Globus pallidus (tissue), 1 donor: ENCODE results near the gene PRH1.

Experiments used
- DNase-seq: peaks from one replicate; pipeline ENCODE4 v3.0.0-alpha.2; 2015; ENCODE audit warnings: low spot score

PRH1 gene

GRCh38 chr12:10884086-10884725 lies at the start of gene PRH1:
Gene PRH1, minus strand, starts transcription at chr12:10884255. Its CDS starts 38 bp downstream, at chr12:10884217.
- DNase-seq, result no peak

GRCh38 chr12:10928746-10929286 lies 44.8 kb upstream of the PRH1 start, which contains the start of gene PRH2:
Gene PRH2, plus strand, starts transcription at chr12:10929236. Its CDS starts 38 bp downstream, at chr12:10929274.
- no peak for DNase-seq

- no peak for DNase-seq
Measured at GRCh38 chr12:10926269-10926668, 42.2 kb upstream of the PRH1 start.

- no peak for DNase-seq
Measured at GRCh38 chr12:10919809-10920208, 35.8 kb upstream of the PRH1 start.

GRCh38 chr12:10910380-10910779 lies 26.3 kb upstream of the PRH1 start:
- no peak for DNase-seq

- no peak for DNase-seq
Measured at GRCh38 chr12:10909462-10909861, 25.4 kb upstream of the PRH1 start, which contains the start of gene TAS2R13. Gene TAS2R13, minus strand, starts transcription at chr12:10909562. Its CDS starts 264 bp downstream, at chr12:10909298.

GRCh38 chr12:10904686-10905085 lies 20.6 kb upstream of the PRH1 start:
- DNase-seq, result no peak

GRCh38 chr12:10901427-10901826 lies 17.4 kb upstream of the PRH1 start:
- no peak for DNase-seq

GRCh38 chr12:10900972-10901371 lies 16.9 kb upstream of the PRH1 start:
- DNase-seq, result no peak

GRCh38 chr12:10900530-10900929 lies 16.5 kb upstream of the PRH1 start:
- DNase-seq, result no peak

GRCh38 chr12:10896854-10897253 lies 12.8 kb upstream of the PRH1 start:
- DNase-seq, result no peak

- DNase-seq, result no peak
Measured at GRCh38 chr12:10891937-10892336, 7.9 kb upstream of the PRH1 start.

- DNase-seq, result no peak
Measured at GRCh38 chr12:10889226-10889625, 5.2 kb upstream of the PRH1 start.

- no peak for DNase-seq
Measured at GRCh38 chr12:10873378-10873777, 10.7 kb downstream of the PRH1 start.

- DNase-seq, result no peak
Measured at GRCh38 chr12:10867381-10867780, 16.7 kb downstream of the PRH1 start.

- no peak for DNase-seq
Measured at GRCh38 chr12:10863512-10864218, 20.4 kb downstream of the PRH1 start.

- DNase-seq, result no peak
Measured at GRCh38 chr12:10861366-10861765, 22.7 kb downstream of the PRH1 start.

GRCh38 chr12:10855807-10856206 lies 28.2 kb downstream of the PRH1 start:
- DNase-seq, result no peak

GRCh38 chr12:10853776-10854175 lies 30.3 kb downstream of the PRH1 start:
- no peak for DNase-seq

- no peak for DNase-seq
Measured at GRCh38 chr12:10851243-10851858, 32.7 kb downstream of the PRH1 start.

- no peak for DNase-seq
Measured at GRCh38 chr12:10849425-10849878, 34.6 kb downstream of the PRH1 start, which contains the start of gene PRR4. Gene PRR4, minus strand, starts transcription at chr12:10849475. Its CDS starts 38 bp downstream, at chr12:10849437.

GRCh38 chr12:10847744-10848143 lies 36.3 kb downstream of the PRH1 start:
- DNase-seq, result no peak

GRCh38 chr12:10842862-10843261 lies 41.2 kb downstream of the PRH1 start:
- DNase-seq, result no peak
